HG03432 (cell line): ENCODE data around the gene GPRIN1.

Experiments used
- ATAC-seq: cut with Tn5 transposase; IDR thresholded peaks from one replicate; pipeline ENCODE4 v1.9.1; 2021; ENCODE audit warnings: mild to moderate bottlenecking, moderate library complexity; ENCODE audit not compliant: unreplicated experiment

The GPRIN1 gene

DNA sequence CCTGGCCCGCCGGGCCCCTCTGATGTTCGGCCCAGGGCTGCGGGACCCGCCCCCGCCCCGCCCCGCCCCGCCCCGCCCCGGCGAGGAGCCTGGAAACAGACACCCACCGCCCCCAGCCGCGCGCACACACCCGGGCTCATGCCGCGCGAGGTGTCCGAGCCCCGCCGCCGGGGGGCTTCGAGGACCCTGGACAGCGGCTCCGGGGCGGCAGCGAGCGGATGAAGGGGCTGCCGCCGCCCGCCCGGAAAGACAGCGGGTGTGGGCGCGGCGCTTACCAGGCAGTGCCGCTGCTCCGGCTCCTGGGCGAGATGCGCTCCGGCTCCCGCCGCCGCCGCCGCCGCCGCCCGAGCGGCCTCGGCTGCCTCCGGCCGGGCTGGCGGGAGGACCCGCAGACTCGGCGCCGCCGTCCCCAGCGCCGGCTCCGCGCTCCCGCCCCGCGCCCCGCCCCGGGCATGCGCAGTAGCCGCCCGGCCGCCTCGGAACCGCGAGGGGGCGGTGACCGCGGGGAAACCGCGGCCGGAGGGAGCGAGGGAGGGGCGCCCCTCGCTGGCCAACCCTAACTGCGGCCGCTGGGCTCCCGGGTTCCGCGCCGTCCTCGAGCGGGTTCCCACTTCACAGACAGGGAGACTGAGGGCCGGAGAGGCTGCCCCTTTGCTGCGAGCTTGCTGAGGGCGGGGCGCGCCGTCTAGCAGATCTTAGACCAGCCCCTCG is at the start of gene GPRIN1:
GPRIN1 (minus strand) TSS at position 433 of the 711 bp plus-strand sequence. CDS start 10,322 bp downstream, outside the sequence.
- peak; percentile 78 for ATAC-seq

DNA sequence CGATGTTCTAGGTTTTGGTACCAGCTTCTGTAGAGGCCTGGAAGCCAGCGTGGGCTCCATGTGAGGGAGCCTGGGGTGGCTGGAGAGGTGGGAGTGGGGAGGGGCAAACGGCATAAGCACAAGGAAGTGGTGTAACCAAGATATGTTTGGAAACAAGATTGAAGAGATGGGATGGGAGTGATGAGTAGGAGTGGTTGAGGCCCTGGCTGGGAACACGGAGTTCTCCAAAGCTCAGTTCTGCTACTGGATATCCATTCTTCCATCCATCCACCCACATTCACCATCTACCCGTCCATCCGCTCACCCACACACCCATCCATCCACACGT is 49.5 kb upstream of the GPRIN1 start:
- ATAC-seq: no peak

DNA sequence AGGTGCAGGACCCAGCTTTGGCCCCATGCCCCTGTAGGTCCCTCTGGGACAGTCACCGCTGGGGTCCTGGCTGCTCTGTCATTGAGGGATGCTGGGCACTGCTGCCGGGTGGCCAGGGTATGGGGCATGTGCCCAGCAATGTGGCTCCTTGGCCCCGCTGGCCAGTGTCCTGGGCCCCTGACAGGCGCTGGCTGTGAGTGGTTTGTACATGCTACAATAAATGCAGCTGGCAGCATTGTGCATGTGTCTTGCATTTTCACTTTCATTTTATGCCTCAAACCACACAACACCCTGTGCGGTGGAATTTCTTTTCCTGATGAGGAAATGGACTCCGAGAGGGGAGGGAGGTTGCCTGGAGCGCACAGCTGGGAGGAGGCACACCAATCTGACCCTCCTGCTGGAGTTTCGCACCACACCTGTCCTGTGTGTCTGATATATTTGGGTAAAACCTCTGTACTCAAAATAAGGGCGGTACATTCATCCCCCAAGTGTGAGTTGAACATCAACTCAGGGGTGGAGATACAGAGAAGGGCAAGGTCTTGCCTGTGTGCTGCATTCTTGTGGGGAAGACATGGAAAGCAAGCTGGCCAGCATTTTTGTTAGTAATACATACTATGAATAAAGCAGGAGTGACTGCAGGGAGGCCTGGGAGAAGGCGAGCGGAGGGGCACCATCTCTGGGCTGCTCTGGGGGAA is 49.0 kb upstream of the GPRIN1 start:
- ATAC-seq: peak; percentile 47

DNA sequence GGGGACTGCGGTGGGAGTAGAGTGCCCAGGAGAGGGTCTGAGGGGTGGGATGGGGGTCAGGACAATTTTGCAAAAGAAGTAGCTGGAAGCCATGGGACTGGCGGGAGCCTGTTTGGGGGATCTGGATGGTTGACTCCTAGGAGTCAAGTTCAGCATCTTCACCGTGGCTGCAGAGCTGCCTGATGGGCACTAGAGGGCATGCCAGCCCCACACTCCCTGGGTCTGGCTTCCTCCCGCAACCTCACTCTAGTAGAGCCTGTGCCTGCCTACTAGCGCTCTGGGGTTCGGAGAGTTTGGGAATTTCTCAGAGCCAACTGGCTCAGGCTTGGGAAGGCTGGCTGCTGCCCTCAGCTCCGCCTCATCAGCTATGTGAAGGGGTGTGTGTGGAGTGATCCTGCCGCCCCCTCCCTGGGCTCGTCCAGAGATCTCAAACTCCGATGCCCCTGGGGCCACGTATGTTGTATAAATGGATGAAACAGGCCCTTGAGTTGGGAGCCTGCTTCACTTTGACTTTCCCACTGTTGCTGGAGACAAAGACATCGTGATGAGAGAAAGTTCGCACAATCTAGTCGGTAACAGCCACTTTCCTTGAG is 48.1 kb upstream of the GPRIN1 start:
- ATAC-seq: peak; percentile 52

DNA sequence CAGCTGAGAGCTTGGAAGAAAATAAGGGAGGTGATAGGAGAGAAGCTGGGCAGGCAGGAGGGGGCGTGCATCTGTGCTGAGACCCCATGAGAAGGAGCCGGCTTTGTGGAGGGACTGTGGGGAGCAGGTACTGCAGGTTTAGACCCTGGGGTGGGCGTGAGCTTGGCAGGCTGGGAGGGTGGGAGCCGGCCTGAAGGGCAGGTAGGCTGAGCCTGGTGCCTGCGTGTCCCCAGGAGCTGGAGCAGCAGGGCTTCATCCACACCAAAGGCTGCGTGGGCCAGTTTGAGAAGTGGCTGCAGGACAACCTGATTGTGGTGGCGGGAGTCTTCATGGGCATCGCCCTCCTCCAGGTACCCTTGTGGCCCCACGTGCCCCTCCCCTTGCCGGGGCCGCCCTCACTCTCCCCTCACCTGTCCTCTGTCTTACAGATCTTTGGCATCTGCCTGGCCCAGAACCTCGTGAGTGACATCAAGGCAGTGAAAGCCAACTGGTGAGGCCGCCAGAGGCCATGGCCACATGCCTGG is 46.6 kb upstream of the GPRIN1 start:
- no peak for ATAC-seq

DNA sequence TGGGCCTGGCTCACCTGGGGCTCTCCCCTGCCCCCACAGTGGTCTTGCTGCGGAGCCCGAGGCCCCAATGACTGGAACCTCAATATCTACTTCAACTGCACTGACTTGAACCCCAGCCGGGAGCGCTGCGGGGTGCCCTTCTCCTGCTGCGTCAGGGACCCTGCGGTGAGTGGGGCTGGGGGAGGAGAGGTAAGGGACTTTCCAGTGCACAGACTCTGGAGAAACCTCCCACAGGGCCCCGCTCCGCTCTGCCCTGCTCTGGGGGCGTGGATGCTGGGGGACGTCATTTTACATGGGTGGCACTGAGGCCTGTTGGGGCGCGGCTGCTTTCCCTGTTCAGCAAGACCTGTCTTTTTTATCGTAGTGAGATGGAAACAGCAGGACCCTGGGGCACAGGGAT is 44.9 kb upstream of the GPRIN1 start:
- no peak for ATAC-seq

DNA sequence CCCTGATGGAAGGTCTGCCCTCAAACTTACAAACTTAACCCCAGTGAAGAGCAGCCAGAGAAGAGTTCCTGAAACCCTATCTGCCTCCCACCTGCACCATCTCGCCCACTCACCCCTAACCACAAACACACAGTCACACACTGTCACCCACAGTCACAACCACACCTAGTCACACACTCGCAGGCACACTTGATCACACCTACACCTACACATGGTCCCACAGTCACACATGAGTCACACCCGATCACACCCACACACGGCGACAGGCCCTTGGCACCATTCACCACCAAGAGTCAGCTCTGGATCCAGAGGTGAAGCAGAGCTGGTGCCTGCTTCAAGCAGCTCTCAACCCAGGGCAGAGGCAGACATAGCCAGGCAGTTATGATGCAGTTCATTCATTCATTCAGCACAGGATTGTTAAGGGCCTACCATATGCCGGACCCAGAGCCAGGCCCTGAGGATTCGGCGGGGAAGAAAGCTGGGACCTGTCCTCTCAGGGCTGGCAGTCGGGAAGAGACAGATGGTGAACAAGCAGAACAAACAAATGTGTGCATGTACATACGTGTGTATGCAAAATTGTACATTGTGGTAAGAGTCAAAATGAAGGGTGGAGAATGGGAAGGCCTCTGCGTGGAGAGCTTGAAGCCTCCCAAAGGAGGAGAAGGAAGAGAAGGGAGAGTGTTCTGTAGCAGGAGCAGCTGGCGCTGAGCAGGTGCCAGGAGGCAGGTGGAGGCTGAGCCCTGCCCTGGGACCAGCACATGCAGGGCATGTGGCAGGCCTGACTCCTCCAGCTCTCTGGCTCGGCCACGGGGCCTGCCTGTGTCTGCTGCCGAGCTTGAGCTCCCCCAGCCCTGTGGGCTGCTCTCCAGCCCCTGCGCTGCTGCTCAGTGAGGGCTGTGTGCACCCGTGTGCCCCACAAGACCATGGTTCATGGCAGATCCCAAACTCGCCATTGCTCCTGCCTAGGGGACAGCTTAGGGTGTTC is 43.7 kb upstream of the GPRIN1 start:
- no peak for ATAC-seq

DNA sequence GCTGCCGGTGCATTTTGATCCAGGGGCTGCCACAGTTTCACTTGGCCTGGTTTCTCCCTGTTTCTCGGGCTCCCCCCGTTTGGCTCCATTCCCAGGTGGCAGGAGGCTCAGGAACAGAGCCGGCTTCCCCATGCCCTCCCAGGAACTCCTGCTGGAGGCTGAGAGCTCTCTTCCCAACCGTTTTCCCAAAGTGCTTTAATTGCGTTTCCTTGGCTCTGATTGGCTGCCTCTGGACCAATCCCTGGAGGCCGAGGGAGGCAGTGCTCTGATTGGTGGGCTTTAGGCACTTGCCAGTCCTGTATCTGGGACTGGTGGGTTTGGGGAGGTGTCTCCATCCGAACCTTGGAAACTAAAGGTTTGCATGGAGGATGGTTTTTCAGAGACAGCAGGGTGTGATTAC is 42.2 kb upstream of the GPRIN1 start:
- ATAC-seq: no peak

DNA sequence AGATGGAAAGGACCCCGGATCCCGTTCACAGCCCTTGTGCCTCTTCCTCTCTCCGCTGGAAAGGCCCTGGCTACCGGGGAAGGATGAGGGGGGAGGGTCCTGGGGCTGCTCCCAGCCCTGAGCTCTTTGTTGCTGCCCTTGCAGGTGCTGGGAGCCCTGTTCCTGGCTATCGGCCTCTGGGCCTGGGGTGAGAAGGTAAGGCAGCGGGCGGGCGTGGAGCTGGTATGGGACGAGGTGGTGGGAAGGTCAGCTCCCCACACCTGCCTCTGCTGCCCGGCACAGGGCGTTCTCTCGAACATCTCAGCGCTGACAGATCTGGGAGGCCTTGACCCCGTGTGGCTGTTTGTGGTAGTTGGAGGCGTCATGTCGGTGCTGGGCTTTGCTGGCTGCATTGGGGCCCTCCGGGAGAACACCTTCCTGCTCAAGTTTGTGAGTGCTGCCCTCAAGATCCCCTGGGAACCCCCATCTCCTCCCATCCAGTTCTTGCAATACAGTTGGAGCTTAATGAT is 41.6 kb upstream of the GPRIN1 start:
- no peak for ATAC-seq

DNA sequence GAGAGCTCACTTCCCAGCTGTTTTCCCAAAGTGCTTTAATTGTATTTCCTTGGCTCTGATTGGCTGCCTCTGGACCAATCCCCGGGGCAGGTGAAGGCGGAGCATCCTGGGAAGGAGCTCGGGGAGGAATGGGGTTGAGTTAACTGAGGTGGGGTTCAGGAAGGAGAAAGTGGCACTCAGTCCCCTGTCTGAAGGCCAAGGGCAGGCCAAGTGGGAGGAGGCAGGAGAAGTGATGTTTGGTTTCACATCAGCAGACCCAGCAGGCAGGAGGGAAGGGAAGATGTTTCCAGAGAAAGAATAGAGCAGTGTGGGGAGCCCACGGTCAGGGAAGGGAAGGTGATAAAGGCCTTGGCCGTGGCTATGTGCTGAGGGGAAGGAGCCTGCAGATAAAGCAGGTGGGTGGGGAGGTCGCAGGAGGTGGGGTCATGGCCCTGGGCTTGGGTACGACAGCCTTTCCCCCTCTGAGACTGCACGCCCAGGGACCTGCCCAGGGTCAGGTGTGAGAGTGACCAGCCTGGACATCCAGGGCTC is 40.5 kb upstream of the GPRIN1 start:
- no peak for ATAC-seq

DNA sequence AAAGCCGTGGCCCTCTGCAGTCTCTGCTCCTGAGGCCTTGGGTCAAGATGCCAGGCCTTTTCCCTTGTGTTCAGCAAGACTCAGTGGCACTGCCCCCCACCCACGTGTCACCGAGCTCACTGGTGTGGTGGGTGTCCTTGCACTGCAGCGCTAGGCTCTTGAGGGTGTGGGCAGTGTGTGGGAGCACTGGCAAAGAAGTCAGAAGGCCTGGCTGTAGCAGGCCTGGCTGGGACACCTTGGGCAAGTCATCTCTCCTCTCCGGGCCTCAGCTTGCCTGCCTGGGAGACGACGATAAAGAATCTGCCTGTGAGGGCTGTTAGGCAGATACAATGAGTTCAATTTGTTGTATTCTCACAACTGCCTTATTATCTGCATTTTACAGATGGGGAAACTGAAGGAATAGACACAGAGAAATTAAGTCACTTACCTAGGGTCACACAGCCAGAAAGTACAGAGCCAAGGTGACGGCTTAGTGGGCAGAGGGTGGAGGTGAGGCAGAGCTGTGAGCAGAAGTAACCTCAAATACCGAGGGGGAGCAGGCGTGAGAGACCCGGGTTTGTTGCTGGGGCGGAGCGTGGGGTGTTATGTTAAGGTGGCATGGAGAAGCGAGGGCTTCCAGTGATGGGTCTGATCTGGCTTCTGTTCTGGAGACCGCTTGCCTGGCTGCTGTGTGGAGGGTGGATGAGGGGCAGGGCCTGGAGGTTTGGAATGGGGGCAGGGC is 38.7 kb upstream of the GPRIN1 start:
- ATAC-seq: no peak

DNA sequence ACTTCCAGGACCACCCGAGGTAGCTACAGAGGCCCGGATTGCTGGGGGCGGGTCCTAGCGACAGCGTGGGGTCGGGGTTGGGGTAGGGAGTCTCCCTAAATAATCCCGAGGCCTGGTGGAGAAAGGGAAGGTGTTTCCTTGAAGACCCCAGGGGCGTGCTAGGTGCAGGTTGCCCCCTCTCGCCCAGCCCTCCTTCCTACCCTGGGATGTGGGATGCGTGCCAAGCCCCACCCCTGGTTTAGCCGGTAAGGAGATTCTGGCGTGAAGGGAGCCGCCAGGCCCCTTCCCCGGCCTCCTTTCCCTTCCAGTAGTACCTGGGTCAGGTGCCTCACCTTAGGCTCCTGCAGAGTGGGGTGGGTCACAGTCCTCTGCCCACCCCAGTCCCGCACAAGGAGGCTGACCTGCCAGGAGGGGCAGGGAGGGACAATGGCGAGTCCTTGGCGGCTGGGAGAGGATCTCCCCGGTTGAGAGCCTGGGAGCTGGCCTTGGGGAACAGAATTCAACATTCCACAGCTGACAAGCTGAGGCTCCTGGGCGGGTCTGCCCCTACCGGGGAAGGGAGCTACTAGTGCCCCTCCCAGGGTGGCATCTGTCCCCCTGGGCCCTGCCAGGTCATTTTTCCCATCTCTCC is 38.0 kb upstream of the GPRIN1 start:
- ATAC-seq: no peak

DNA sequence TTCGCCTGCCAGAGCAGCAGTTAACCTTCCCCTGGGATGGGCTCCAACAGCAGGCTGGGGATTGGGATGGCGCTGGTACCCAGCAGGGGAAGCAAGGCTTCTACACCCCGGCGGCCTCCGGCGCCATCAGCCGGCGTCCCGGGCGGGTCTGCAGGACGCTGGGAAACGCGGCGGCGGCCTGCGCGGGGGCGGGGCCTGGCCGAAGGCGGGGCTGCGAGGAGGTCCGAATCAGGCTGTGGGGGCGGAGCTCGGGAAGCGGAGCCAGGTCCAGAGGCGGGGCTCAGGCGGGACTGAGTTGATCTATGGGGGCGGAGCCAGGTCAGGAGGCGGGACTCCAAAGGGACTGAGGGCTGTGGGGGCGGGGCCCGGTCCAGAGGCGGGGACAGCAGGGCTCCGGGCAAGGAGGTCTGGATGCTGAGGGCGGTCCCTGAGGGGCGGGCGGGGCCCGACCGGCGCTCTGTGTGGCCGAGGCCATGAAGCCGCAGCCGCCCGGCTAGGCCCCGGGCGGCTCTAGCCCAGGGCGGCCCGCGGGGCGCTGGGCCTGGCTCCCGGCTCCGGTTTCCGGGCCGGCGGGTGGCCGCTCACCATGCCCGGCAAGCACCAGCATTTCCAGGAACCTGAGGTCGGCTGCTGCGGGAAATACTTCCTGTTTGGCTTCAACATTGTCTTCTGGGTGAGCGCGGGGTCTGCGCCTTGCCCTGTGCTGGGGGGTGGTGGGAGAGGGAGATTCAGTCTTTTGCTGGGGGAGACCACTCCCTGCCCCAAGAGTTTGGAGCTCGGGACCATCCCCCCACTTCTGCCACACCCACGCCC is 37.3 kb upstream of the GPRIN1 start, which contains the start of gene TSPAN17:
TSPAN17 (plus strand) TSS at position 455 of the 813 bp plus-strand sequence; CDS start at position 587, 132 bp downstream.
- peak; percentile 91 for ATAC-seq

DNA sequence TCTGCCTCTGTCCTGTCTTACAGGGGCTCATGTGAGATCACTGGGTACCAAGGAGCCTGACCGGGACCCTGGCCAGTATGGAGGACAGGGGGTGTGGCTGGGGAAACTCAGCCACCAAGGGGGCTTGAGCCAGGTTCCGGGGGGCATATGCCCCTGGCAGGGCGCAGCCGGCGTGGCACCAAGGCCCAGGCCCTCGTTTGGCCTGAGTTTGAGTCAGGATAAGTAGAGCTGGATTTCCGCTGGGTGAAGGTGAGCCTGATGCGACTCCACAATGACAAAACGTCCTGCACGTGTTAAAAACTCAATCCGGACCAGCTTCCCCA is 36.7 kb upstream of the GPRIN1 start:
- no peak for ATAC-seq

DNA sequence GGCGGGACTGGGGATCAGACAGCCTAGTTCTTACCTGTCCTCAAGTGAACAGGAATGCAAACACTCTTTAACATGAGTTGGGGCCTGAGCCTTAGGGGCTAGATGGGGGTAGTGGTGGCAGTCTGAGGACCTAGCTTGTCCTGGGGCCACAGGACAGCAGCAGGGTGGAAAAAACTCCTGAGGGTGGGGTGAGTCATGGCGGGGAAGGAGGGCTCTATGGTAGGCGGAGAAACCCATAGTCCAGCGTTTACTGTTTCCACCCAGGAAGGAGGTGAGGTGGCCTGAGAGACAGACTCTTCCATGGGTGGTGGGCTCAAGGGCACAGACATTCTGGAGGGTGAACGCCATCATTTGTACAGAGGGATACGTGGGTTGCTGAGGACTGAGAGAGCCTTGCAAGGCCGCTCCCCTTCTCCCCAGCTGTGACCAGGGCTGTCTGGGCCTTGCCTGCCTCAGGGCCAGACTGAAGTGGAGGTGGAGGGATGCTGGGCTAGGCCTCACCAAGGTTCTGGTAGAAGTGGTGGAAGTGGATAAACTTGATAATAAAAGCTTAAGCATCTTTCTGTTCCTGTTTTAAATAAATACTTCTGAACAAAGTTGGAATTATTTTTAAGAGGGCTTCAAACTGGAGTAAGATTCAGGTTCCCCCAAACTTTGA is 36.2 kb upstream of the GPRIN1 start:
- no peak for ATAC-seq

DNA sequence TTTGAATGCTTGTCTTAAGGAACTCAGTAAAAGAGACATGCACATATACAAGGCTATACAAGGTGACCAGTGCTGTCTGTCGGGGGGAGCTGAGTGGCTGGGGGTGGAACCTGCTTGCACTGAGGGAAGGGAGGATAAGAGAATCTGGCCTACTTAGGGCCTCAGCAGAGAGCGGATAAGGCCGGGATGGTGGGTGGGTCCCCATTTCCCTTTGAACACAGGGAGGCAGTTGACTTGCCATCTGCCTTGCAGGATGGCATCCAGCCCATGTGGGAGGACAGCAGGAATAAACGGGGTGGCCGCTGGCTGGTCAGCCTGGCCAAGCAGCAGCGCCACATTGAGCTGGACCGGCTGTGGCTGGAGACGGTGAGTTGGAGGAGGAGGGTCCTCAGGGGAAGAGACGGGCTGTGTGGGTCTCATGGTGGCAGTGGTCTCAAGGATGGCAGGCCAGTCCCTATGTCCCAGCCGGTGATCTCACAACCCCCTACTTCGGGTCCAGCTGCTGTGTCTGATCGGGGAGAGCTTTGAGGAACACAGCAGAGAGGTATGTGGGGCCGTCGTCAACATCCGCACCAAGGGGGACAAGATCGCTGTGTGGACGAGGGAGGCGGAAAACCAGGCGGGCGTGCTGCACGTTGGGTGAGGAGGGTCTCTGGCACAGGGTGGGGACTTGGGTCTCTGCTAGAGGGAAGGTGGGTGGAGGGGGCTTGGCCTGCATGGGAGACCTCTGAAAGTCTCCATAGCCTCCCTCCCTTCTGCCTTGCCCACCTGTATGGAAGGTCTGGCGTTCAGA is 35.1 kb upstream of the GPRIN1 start:
- no peak for ATAC-seq

DNA sequence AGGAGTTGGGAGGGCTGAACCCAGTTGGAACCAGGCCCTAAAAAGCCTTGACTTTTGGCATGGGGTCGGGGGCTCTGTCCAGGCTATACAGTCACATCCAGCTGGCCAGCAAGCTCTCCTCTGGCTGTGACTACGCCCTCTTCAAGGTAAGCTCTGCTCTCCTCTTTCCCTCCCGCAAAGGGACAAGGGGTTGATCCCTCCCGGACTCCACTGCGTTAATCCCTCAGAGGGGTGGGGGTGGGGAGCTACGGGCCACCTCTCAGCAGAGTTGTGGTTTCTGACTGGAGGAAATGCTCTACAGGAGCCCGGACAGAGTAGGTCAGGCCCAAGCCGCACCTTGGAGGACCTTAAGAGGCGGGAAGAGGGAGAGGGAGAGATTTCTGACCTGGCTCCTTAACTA is 34.3 kb upstream of the GPRIN1 start:
- ATAC-seq: no peak
